Bronchial epithelial cell (primary cell): Measurements from ENCODE around the gene LRRC75A. TPM values are rescaled to one million over a fixed set of nuclear protein-coding genes. Genes with fewer than 3 reads are reported as not detected.

Source experiments
- DNase-seq: peaks from one replicate; pipeline ENCODE4 v3.0.0-alpha.2; 2010; ENCODE audit warnings: low read depth
- FAIRE-seq: peaks from 2 replicates; lab custom pipeline; 2011; peaks lifted over from hg19 to GRCh38; lab: Jason Lieb, UNC
- H3K27me3 ChIP-seq: 2 replicates; pipeline ENCODE4 v1.5.1; 2011; ENCODE audit warnings: low read length; ENCODE audit not compliant: control insufficient read depth, insufficient read depth
- H3K36me3 ChIP-seq: 2 replicates; pipeline ENCODE4 v1.5.1; 2011; ENCODE audit warnings: low read length; ENCODE audit not compliant: control insufficient read depth, insufficient read depth
- H3K4me3 ChIP-seq: 2 replicates; pipeline ENCODE4 v1.5.1; 2011; ENCODE audit warnings: mild to moderate bottlenecking, low read depth, low read length, control low read depth
- total RNA-seq: library from RNA; depleted of rRNA; stranded (reverse); fragments of >200 nt; gene quantifications from 2 replicates; pipeline ENCODE4 v1.2.1, GENCODE V29; 2014
- TF ChIP-seq, protein P1 (sequence below): IDR thresholded peaks from 2 replicates; pipeline ENCODE4 v1.5.1; 2011; ENCODE audit warnings: mild to moderate bottlenecking, moderate library complexity, low read length, control low read depth, inconsistent platforms; ENCODE audit not compliant: insufficient read depth, severe bottlenecking

The LRRC75A gene
- total RNA-seq, 1 donor from 2014 or later, result not detected

DNA sequence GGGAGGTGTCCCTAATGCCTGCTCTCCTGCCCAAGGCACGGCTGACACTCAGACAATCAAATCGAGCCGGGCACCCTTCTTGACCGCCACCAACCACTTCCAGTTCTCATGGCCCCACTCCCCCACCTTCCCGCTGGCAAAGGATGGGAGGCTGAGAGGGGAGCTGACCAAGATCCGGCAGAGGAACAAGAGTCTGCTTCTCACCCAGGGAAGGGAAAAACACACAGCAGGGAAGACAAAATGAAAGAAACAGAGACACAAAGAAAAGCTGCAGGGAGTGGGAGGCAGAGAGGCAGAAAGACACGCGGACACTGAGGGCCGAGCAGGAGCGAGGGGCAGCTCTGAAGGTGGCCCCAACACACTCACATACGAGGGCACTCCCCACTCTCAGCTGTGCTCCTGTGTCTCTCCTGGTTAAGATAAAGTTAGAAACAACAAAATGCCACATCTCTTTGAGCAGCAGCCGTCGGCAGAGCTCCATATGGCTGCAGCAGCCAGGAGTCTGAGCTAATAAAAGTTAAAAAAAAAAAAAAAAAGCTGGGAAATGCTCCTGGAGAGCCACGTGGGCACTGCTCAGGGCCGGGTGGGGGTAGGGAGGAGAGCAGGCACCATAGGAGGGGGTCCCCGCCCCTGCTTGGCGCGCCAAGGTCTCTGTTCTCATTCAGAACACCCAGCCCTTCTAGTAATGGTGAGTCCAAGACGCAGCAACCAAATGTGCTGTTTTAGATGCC lies 7.4 kb downstream of the LRRC75A start:
- FAIRE-seq (no peak), DNase-seq (no peak)
- TF ChIP-seq, protein P1, sequence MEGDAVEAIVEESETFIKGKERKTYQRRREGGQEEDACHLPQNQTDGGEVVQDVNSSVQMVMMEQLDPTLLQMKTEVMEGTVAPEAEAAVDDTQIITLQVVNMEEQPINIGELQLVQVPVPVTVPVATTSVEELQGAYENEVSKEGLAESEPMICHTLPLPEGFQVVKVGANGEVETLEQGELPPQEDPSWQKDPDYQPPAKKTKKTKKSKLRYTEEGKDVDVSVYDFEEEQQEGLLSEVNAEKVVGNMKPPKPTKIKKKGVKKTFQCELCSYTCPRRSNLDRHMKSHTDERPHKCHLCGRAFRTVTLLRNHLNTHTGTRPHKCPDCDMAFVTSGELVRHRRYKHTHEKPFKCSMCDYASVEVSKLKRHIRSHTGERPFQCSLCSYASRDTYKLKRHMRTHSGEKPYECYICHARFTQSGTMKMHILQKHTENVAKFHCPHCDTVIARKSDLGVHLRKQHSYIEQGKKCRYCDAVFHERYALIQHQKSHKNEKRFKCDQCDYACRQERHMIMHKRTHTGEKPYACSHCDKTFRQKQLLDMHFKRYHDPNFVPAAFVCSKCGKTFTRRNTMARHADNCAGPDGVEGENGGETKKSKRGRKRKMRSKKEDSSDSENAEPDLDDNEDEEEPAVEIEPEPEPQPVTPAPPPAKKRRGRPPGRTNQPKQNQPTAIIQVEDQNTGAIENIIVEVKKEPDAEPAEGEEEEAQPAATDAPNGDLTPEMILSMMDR, result no peak
- Histone ChIP-seq H3K36me3 (no peaks in the 10 kb centered on the region), H3K4me3 (no peak overlapping the region), H3K27me3 (peaks cover 16% of the 10 kb centered on the region)

DNA sequence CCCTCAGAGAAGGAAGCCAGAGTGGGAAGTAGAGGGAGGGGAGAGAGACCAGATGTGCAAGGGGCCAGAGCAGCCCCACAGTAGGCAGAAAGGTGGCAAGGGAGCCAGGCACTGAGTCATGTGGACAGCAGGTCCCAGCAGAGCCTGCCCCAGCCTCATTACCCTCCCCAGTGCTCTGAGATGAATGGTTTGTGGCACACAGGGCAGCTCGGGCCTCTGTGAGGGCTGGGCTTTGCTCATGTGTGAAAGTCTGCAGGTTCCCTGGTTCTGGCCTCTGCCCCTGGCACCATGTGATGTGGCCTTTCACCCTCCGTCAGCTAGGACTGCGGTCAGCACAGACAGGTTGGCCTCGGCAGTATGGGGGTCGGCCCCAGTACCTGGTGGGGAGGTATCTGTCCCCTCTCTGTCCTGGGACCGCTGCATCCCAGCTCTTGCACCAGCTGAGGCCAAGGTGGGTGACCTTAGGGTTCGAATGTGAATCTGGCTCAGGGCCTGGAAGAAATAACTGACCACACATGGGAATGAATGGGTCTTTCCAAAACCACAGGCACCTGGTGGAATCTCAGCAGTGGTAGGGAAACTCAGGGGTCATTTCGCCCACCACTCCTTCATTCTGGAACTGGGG lies 8.9 kb downstream of the LRRC75A start:
- Histone ChIP-seq H3K4me3 (no peak overlapping the region), H3K27me3 (peaks cover 12% of the 10 kb centered on the region), H3K36me3 (no peaks in the 10 kb centered on the region)
- FAIRE-seq, result no peak
- DNase-seq, result peak; percentile 10
- TF ChIP-seq, protein P1, result no peak

DNA sequence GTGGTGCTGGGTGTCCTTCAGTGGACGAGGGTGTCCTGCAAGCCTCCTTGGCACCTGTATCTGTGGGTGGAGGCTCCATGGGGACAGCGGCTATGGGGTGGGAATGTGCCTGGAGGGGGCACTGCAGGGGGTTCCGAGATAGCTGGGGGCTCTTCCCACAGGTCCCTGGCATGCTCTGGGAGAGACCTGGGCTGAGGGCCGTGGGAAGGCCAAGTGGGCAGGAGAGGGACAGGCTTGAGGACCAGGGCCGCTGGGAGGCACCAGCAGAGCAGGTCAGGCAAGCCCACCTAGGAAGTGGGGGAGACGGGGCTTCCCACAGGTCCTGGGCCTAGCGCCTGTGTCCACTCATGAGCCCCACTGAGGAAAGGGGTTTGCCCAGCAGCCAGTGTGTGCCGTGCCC lies 9.7 kb downstream of the LRRC75A start:
- Histone ChIP-seq H3K27me3 (peaks cover 12% of the 10 kb centered on the region), H3K4me3 (no peak overlapping the region), H3K36me3 (no peaks in the 10 kb centered on the region)
- DNase-seq, result no peak
- TF ChIP-seq, protein P1, result no peak
- FAIRE-seq, result no peak

DNA sequence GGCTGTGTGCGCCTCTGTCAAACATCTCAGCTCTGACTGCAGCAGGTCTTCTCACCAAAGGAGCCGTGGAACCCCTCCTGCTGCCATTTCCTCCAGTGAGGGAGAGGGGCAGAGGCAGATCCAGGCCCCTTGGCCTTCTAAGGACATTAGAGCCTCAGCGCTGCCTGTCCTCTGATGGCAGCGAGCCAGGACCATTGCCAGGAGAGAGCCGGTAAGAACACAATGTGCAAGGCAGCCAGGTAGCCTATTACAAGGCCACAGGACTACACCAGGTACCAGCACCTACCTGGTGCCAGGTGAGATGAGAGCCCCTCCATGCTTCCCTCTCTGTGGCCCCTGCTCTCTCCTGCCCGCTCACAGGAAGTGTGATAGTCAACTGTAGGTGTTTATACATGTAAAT lies 11.0 kb downstream of the LRRC75A start:
- DNase-seq (no peak), FAIRE-seq (peak; percentile 7)
- Histone ChIP-seq H3K27me3 (peaks cover 9% of the 10 kb centered on the region), H3K4me3 (no peak overlapping the region), H3K36me3 (no peaks in the 10 kb centered on the region)
- TF ChIP-seq, protein P1, result no peak

DNA sequence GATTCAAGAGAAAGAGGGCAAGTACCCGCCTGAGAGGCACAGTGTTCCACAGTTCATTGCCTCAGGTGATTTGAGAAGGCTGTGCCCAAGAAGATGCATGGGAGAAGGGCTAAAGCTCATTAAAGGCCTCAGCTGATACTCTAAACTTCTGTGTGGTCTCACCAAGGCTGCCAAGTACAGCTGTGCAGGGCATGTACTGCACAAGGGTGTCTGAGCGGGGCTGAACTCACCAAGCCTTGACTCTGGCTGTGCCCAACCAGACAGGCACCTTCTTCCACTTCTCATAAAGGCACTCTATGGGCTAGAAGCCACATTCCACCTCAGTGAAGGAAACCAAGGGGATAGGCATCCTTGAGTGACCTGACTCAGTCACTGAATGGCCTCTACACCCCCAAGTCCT lies 12.7 kb downstream of the LRRC75A start:
- Histone ChIP-seq H3K36me3 (no peaks in the 10 kb centered on the region), H3K27me3 (peaks cover 9% of the 10 kb centered on the region), H3K4me3 (no peak overlapping the region)
- TF ChIP-seq, protein P1, result no peak
- no peak for DNase-seq
- FAIRE-seq, result no peak
